Trophoblast cell (in vitro differentiated cells and primary cell): ENCODE results near the gene MCRIP2.

Experiments used
- DNase-seq, 2 donors: peaks; one replicate each; pipeline ENCODE4 v3.0.0-alpha.2; 2016
- H2AFZ ChIP-seq: 2 replicates; pipeline ENCODE4 v1.6.1; 2013; ENCODE audit warnings: low read length, moderate library complexity, mild to moderate bottlenecking; ENCODE audit not compliant: insufficient read depth, poor library complexity
- H2AK5ac ChIP-seq: 2 replicates; pipeline ENCODE4 v1.6.1; 2013; ENCODE audit warnings: mild to moderate bottlenecking, low read length
- H2BK120ac ChIP-seq: 2 replicates; pipeline ENCODE4 v1.6.1; 2013; ENCODE audit warnings: low read length, mild to moderate bottlenecking, moderate library complexity; ENCODE audit not compliant: insufficient read depth, poor library complexity
- H2BK12ac ChIP-seq: 2 replicates; pipeline ENCODE4 v1.6.1; 2013; ENCODE audit warnings: mild to moderate bottlenecking, low read length, moderate library complexity
- H2BK5ac ChIP-seq: 2 replicates; pipeline ENCODE4 v1.6.1; 2013; ENCODE audit warnings: low read length, low read depth, moderate library complexity, mild to moderate bottlenecking; ENCODE audit not compliant: poor library complexity
- H3K14ac ChIP-seq: 2 replicates; pipeline ENCODE4 v1.6.1; 2013; ENCODE audit warnings: mild to moderate bottlenecking, low read length
- H3K18ac ChIP-seq: 2 replicates; pipeline ENCODE4 v1.6.1; 2013; ENCODE audit warnings: mild to moderate bottlenecking, low read length
- H3K23ac ChIP-seq: 2 replicates; pipeline ENCODE4 v1.6.1; 2013; ENCODE audit warnings: low read length
- H3K27ac ChIP-seq: 2 replicates; pipeline ENCODE4 v1.5.1; 2013; ENCODE audit warnings: low read depth, mild to moderate bottlenecking, inconsistent platforms, low read length, moderate library complexity
- H3K27me3 ChIP-seq: 2 replicates; pipeline ENCODE4 v1.6.1; 2013; ENCODE audit warnings: inconsistent platforms, mild to moderate bottlenecking, low read length, moderate library complexity; ENCODE audit not compliant: insufficient read depth
- H3K36me3 ChIP-seq, 2 experiments: 1 replicate in 1 of 2; 2 replicates in 1 of 2; pipeline ENCODE4 v1.6.1; 2013; ENCODE audit warnings: low read length in 2 of 2, mild to moderate bottlenecking in 2 of 2, moderate library complexity in 1 of 2; ENCODE audit not compliant: insufficient read depth in 2 of 2, control insufficient read depth in 1 of 2
- H3K4ac ChIP-seq: 2 replicates; pipeline ENCODE4 v1.6.1; 2013; ENCODE audit warnings: low read depth, mild to moderate bottlenecking, low read length, moderate library complexity
- H3K4me1 ChIP-seq, 2 experiments: 1 replicate in 1 of 2; 2 replicates in 1 of 2; pipeline ENCODE4 v1.6.1; 2013; ENCODE audit warnings: low read length in 2 of 2, mild to moderate bottlenecking in 2 of 2, moderate library complexity in 1 of 2; ENCODE audit not compliant: insufficient read depth in 2 of 2, control insufficient read depth in 1 of 2
- H3K4me2 ChIP-seq: 2 replicates; pipeline ENCODE4 v1.6.1; 2013; ENCODE audit warnings: inconsistent platforms, mild to moderate bottlenecking, low read length, moderate library complexity
- H3K4me3 ChIP-seq: 2 replicates; pipeline ENCODE4 v1.5.1; 2013; ENCODE audit warnings: mild to moderate bottlenecking, low read depth, low read length, inconsistent platforms
- H3K79me1 ChIP-seq: one replicate; pipeline ENCODE4 v1.6.1; 2013; ENCODE audit warnings: low read length
- H3K79me2 ChIP-seq: 2 replicates; pipeline ENCODE4 v1.6.1; 2013; ENCODE audit warnings: low read length, mild to moderate bottlenecking; ENCODE audit not compliant: control insufficient read depth, insufficient read depth, poor library complexity
- H3K9ac ChIP-seq: 2 replicates; pipeline ENCODE4 v1.6.1; 2013; ENCODE audit warnings: mild to moderate bottlenecking, low read length
- H3K9me3 ChIP-seq: 2 replicates; pipeline ENCODE4 v1.6.1; 2013; ENCODE audit warnings: low read depth, mild to moderate bottlenecking, control low read depth, inconsistent platforms, low read length; ENCODE audit not compliant: insufficient read depth
- H4K12ac ChIP-seq: 2 replicates; pipeline ENCODE4 v1.6.1; 2013; ENCODE audit warnings: low read depth, mild to moderate bottlenecking, low read length, moderate library complexity
- H4K8ac ChIP-seq: 2 replicates; pipeline ENCODE4 v1.6.1; 2013; ENCODE audit warnings: low read depth, mild to moderate bottlenecking, low read length, moderate library complexity
- H4K91ac ChIP-seq: one replicate; pipeline ENCODE4 v1.6.1; 2013; ENCODE audit warnings: low read depth, mild to moderate bottlenecking, low read length, moderate library complexity
- WGBS: extraction: QIAGEN DNeasy Blood & Tissue Kit; methylation state at CpG from one replicate; pipeline ENCODE4 v1.1.7; 2013; ENCODE audit warnings: missing lambda C conversion rate; ENCODE audit not compliant: insufficient read length, insufficient coverage; ENCODE audit errors: extremely low coverage; 5-methylcytosine and 5-hydroxymethylcytosine counted together

The MCRIP2 gene

GRCh38 chr16:640614-641013 lies 1.0 kb upstream of the MCRIP2 start:
- H3K79me1 ChIP-seq, result peaks cover 23% of the 10 kb centered on the region
- H3K23ac ChIP-seq, result no peak overlapping the region
- H2BK5ac ChIP-seq, result no peak overlapping the region
- no peak overlapping the region for H3K9ac ChIP-seq
- H3K4me2 ChIP-seq, result no peak overlapping the region
- no peak overlapping the region for H4K8ac ChIP-seq
- H2AFZ ChIP-seq, result no peak overlapping the region
- no peak overlapping the region for H2AK5ac ChIP-seq
- peak overlapping the region; percentile 7 for H4K91ac ChIP-seq
- H3K18ac ChIP-seq, result no peak overlapping the region
- no CpG with 5 or more reads among the region's 5 CpGs for WGBS
- no peak for DNase-seq
- H3K4me1 ChIP-seq, result peaks cover 16 to 25% of the 10 kb centered on the region in 2 experiments
- peaks cover 12% of the 10 kb centered on the region for H3K79me2 ChIP-seq
- H4K12ac ChIP-seq, result no peak overlapping the region
- H2BK120ac ChIP-seq, result no peak overlapping the region
- H3K4ac ChIP-seq, result no peak overlapping the region
- no peaks in the 10 kb centered on the region for H3K27me3 ChIP-seq
- peaks cover 1% of the 10 kb centered on the region for H3K9me3 ChIP-seq
- H3K36me3 ChIP-seq, result no peaks in the 10 kb centered on the region
- H3K4me3 ChIP-seq, result no peak overlapping the region
- no peak overlapping the region for H2BK12ac ChIP-seq
- H3K27ac ChIP-seq, result no peak overlapping the region
- no peak overlapping the region for H3K14ac ChIP-seq

GRCh38 chr16:642189-643049 lies 791 bp downstream of the MCRIP2 start:
- Histone ChIP-seq H4K12ac (peak overlapping the region; percentile 39), H3K36me3 (peaks cover 0 to 4% of the 10 kb centered on the region in 2 experiments), H4K91ac (peak overlapping the region; percentile 65), H3K27me3 (no peaks in the 10 kb centered on the region), H3K79me2 (peaks cover 5% of the 10 kb centered on the region), H3K9me3 (peaks cover 1% of the 10 kb centered on the region), H3K18ac (peak overlapping the region; percentile 23), H2BK12ac (peak overlapping the region; percentile 9), H3K79me1 (peaks cover 12% of the 10 kb centered on the region), H2AFZ (peak overlapping the region; percentile 78), H3K9ac (no peak overlapping the region), H3K4me3 (peak overlapping the region; percentile 76), H3K4me1 (peaks cover 16 to 31% of the 10 kb centered on the region in 2 experiments), H3K23ac (no peak overlapping the region), H3K14ac (peak overlapping the region; percentile 51), H2BK120ac (peak overlapping the region; percentile 16), H3K4ac (peak overlapping the region; percentile 3), H3K4me2 (peak overlapping the region; percentile 72), H4K8ac (peak overlapping the region; percentile 57), H3K27ac (no peak overlapping the region), H2AK5ac (peak overlapping the region; percentile 10), H2BK5ac (no peak overlapping the region)
- DNase-seq, result peak; percentile 50 to 57
- no CpG with 5 or more reads among the region's 72 CpGs for WGBS

- Histone ChIP-seq H3K27ac (no peak overlapping the region), H2BK120ac (no peak overlapping the region), H3K4me3 (no peak overlapping the region), H3K18ac (no peak overlapping the region), H2BK5ac (no peak overlapping the region), H2AK5ac (peak overlapping the region; percentile 10), H4K91ac (peak overlapping the region; percentile 2), H3K4ac (no peak overlapping the region), H3K14ac (no peak overlapping the region), H3K23ac (no peak overlapping the region), H3K27me3 (no peaks in the 10 kb centered on the region), H3K9me3 (peaks cover 1% of the 10 kb centered on the region), H4K12ac (no peak overlapping the region), H4K8ac (no peak overlapping the region), H3K4me2 (peak overlapping the region; percentile 72), H2AFZ (no peak overlapping the region), H3K9ac (no peak overlapping the region), H3K4me1 (peaks cover 14 to 29% of the 10 kb centered on the region in 2 experiments), H2BK12ac (peak overlapping the region; percentile 9), H3K79me2 (peaks cover 5% of the 10 kb centered on the region), H3K79me1 (peaks cover 10% of the 10 kb centered on the region), H3K36me3 (peaks cover 0 to 4% of the 10 kb centered on the region in 2 experiments)
- no peak for DNase-seq
- WGBS, result no CpG with 5 or more reads among the region's 13 CpGs
Measured at GRCh38 chr16:643050-643368, 1.4 kb downstream of the MCRIP2 start.

GRCh38 chr16:644556-644955 lies 2.9 kb downstream of the MCRIP2 start:
- no peak overlapping the region for H3K4me2 ChIP-seq
- H2AFZ ChIP-seq, result no peak overlapping the region
- no peak for DNase-seq
- no peak overlapping the region for H3K27ac ChIP-seq
- no peak overlapping the region for H2BK5ac ChIP-seq
- H3K4ac ChIP-seq, result no peak overlapping the region
- peaks cover 1% of the 10 kb centered on the region for H3K9me3 ChIP-seq
- H4K12ac ChIP-seq, result no peak overlapping the region
- H3K18ac ChIP-seq, result no peak overlapping the region
- H3K23ac ChIP-seq, result no peak overlapping the region
- H3K79me1 ChIP-seq, result peaks cover 19% of the 10 kb centered on the region
- no peak overlapping the region for H2BK120ac ChIP-seq
- no CpG with 5 or more reads among the region's 12 CpGs for WGBS
- H4K91ac ChIP-seq, result no peak overlapping the region
- peaks cover 20 to 33% of the 10 kb centered on the region in 2 experiments for H3K4me1 ChIP-seq
- H2AK5ac ChIP-seq, result no peak overlapping the region
- H3K9ac ChIP-seq, result no peak overlapping the region
- no peaks in the 10 kb centered on the region for H3K27me3 ChIP-seq
- H2BK12ac ChIP-seq, result no peak overlapping the region
- peaks cover 11% of the 10 kb centered on the region for H3K79me2 ChIP-seq
- no peak overlapping the region for H3K14ac ChIP-seq
- no peak overlapping the region for H4K8ac ChIP-seq
- H3K36me3 ChIP-seq, result peaks cover 0 to 4% of the 10 kb centered on the region in 2 experiments
- no peak overlapping the region for H3K4me3 ChIP-seq
